Measurements from ENCODE around the gene FOLR1.
"Not testable (repeated sequence)": the region's sequence is repeated elsewhere in the genome, so short reads cannot be mapped to it uniquely, and the experiment has no call there.

The FOLR1 gene

DNA sequence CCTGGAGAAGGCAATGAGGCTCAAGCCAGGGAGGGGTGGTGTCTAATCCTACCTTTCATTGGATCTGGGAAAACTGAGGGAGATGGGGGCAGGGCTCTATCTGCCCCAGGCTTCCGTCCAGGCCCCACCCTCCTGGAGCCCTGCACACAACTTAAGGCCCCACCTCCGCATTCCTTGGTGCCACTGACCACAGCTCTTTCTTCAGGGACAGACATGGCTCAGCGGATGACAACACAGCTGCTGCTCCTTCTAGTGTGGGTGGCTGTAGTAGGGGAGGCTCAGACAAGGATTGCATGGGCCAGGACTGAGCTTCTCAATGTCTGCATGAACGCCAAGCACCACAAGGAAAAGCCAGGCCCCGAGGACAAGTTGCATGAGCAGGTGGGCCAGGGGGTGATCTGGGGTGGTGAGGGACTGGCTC, at the start of gene FOLR1:
Gene FOLR1, plus strand, starts transcription at position 180 of the 421 bp plus-strand sequence. Its CDS starts 34 bp downstream, at position 214.
- in situ Hi-C loops (cut with MboI; ENCODE audit: low sequenced_read_pairs) = no loop called here

DNA sequence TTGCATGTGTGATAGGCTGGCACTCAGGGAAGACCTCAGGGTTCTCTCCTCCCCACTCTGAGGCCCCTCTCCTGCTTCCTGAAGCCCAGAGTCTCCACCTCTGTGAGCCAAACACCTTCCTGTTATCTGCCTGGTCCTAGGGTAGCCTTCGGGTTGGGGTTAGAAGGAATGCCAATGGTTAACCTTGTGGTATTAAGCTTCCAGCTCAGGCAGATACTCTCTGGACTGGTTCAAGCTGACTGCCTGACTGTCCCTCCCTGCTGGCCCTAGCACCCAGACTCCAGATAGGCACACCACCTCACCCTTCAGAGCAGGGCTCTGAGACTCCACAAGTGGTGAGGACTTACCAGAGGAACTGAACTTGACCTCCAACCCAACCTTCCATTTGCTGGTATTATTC, 49.4 kb upstream of the FOLR1 start:
- in situ Hi-C loops (cut with MboI; ENCODE audit: low sequenced_read_pairs) = not testable (repeated sequence)

DNA sequence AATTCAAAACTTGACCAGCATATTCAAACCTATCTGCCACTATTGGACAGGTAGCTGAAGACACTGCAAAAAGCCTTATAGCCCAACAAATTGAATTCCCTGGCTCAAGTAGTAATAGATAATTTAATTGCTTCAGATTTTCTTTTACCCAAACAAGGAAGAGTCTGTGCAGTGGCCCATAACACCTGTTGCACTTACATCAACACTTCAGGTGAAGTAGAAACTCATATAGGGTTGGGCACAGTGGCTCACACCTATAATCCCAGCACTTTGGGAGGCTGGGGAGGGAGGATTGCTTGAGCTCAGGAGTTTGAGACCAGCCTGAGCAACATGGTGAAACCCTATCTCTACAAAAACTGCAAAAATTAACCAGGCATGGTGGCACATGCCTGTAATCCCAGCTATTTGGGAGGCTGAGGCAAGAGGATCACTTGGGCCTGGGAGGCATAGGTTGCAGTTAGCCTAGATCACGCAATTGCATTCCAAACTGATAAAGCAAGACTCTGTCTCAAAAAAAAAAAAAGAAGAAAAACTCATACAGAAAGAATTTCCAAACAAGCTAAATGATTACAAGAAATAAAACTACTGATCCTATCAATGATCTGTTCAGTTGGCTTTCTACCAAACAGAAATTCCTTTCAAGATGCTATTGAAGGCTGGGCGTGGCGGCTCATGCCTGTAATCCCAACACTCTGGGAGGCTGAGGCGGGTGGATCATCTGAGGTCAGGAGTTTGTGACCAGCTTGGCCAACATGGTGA, 47.0 kb upstream of the FOLR1 start:
- in situ Hi-C loops (cut with MboI; ENCODE audit: low sequenced_read_pairs) = no loop called here

DNA sequence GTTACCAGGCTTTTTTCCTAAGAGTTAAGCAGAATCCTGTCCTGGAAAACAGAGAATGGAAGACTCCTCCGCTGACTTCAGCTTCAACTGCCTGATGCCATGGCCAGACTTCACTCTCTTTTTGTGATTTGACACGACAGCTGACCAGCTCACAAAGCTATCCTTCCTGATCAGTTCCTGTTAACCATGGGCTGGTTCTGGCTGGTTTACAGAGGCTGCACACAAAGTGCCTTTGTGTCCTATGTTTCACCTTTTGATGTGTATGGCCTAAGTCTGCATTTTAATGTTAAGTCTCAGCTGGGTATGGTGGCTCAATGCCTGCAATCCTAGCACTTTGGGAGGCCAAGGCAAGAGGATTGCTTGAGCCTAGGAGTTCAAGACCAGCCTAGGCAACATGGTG, 45.3 kb upstream of the FOLR1 start:
- in situ Hi-C loops (cut with MboI; ENCODE audit: low sequenced_read_pairs) = no loop called here

DNA sequence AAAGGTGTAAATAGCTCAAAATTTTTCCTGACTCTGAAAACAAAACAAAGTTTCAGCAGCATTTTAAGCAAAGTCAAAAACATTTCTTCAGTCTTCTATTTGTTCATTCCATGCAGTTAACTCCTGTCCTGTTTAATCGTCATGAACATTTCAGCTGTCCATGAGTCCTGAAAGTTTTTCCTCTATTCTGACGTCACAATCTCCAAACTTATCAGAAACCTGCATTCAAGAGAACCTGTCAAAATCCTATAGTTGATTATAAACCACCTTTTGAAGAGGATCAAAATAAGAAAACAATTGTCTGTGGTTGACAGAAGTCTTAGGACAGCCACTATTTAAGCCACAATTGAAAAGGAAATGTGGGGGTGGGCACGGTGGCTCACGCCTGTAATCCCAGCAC, 41.1 kb upstream of the FOLR1 start:
- in situ Hi-C loops (cut with MboI; ENCODE audit: low sequenced_read_pairs) = no loop called here

DNA sequence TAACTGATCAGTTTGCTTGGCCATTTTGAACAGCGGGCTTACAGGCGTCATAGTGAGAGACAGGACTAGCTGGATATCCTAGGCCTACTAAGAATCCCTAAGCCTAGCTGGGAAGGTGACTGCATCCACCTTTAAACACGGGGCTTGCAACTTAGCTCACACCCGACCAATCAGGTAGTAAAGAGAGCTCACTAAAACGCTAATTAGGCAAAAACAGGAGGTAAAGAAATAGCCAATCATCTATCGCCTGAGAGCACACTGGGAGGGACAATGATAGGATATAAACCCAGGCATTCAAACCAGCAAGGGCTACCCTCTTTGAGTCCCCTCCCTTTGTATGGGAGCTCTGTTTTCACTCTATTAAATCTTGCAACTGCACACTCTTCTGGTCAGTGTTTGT, 38.1 kb upstream of the FOLR1 start:
- in situ Hi-C loops (cut with MboI; ENCODE audit: low sequenced_read_pairs) = not testable (repeated sequence)

DNA sequence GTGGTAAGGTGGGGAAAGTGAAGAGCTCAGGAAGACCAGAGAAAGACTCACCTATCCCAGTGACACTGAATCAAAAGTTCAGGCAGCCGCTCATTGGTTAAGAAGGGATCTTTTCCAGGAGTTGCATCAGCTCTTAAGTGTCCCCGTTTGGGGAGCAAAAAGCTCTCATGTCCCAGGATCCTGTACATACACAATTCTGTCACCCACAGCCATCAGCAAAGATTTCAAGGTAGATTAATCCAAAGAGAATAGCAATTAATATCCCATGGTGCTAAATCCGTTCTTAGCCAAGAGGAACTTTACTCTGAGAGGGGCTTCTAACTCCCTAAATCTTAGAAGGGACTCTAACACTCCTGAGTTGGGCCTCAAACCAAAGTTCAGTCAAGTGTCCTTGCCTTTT, 37.1 kb upstream of the FOLR1 start:
- in situ Hi-C loops (cut with MboI; ENCODE audit: low sequenced_read_pairs) = no loop called here

DNA sequence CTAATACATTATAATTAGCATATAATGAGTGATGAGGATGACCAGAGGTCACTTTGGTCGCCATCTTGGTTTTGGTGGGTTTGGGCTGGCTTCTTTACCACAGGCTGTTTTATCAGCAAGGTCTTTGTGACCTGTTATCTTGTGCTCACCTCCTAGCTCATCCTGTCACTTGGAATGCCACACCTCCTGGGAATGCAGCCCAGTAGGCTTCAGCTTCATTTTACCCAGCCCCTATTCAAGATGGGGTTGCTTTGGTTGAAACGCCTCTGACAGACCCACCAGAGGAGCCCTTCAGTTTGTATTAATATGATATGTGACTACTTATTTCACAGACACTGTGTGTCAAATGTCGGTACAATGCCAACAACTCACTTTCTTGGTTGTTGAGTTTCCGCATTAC, 36.2 kb upstream of the FOLR1 start:
- in situ Hi-C loops (cut with MboI; ENCODE audit: low sequenced_read_pairs) = no loop called here

DNA sequence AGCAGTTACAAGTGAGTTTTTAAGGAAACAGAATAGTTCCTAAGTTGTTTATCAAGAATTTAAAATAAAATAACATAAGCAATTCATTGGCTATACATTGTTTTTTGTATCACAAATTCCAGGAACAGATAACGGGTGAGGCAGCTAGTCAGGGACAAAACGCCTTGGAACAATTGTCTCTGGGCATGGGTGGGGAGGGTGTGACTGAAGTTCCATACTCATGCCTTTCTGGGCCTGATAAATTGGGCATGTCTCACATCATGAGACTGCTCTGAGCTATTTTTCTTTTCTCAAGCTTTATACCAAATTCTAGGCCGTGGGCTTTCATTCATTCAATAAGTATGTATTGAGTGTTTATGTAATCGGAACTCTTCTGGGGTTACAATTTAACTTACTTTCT, 34.8 kb upstream of the FOLR1 start:
- in situ Hi-C loops (cut with MboI; ENCODE audit: low sequenced_read_pairs) = no loop called here

DNA sequence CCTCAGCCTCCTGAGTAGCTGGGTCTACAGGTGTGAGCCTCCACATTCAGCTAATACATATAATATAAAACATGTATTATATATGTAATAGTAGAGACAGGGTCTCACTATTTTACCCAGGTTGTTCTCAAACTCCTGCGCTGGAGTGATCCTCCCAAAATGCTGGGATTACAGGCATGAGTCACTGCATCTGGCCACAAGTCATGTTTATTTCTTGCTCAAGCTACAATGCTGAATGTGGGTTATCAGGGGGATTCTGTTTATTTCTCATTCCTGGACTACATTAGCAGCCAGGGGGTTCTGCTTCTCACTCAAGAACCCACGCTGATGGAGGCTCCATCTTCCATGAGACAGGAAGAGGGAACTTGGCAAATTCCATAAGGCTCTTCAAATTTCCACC, 31.6 kb upstream of the FOLR1 start:
- in situ Hi-C loops (cut with MboI; ENCODE audit: low sequenced_read_pairs) = no loop called here

DNA sequence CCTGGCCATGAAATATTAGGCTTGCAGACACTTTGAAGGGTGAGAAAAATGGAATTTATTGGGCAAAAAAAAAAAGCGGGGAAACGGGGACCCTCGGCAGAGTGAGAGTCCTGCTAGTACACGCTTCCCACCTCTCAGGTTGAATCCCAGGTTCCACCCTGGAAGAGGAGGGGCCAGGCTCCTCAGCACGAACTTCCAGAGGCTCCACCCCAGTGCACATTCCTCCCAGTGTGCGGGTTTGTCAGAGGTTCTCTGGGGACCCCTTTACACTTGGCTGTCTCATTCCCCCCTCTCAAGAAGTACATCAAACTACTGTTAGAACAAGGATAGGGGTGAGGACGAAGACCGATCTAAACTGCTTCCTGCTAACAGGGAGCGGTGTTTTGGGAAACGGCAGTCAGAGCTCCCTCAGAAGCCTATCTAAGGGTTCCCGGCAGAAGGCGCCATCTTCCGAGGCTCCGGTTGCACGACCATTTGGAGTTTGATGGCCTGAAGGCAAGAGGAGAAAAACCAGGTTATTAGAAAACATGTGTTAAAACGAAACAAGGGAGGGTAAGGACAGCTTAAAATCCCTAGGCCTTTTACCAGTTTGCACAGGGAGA, 28.9 kb upstream of the FOLR1 start:
- in situ Hi-C loops (cut with MboI; ENCODE audit: low sequenced_read_pairs) = no loop called here

DNA sequence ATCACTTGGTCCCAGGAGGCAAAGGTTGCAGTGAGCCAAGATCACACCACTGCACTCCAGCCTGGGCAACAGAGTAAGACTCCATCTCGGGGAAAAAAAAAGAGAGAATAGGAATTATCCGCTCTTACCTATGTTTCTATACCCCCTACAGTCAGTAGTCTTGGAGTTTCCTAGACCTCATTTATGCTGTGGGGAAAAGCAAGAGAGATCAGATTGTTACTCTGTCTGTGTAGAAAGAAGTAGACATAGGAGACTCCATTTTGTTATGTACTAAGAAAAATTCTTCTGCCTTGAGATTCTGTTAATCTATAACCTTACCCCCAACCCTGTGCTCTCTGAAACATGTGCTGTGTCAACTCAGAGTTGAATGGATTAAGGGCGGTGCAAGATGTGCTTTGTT, 27.8 kb upstream of the FOLR1 start:
- in situ Hi-C loops (cut with MboI; ENCODE audit: low sequenced_read_pairs) = not testable (repeated sequence)

DNA sequence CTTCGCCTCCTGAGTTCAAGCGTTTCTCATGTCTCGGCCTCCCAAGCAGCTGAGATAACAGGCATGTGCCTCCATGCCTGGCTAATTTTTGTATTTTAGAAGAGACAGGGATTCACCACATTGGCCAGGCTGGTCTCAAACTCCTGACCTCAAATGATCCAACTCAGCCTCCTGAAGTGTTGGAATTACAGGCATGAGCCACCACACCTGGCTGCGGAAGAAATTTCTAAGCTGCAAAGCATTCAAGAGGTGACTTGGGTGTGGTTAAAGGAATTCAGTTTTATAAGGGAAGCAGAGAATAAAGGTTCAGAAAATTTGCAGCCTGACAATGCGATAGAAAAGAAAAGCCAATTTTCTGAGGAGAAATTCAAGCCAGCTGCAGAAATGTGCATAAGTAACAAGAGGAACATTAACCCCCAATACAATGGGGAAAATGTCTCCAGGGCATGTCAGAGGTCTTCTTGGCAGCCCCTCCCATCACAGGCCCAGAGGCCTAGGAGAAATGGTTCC, 22.8 kb upstream of the FOLR1 start:
- in situ Hi-C loops (cut with MboI; ENCODE audit: low sequenced_read_pairs) = not testable (repeated sequence)

DNA sequence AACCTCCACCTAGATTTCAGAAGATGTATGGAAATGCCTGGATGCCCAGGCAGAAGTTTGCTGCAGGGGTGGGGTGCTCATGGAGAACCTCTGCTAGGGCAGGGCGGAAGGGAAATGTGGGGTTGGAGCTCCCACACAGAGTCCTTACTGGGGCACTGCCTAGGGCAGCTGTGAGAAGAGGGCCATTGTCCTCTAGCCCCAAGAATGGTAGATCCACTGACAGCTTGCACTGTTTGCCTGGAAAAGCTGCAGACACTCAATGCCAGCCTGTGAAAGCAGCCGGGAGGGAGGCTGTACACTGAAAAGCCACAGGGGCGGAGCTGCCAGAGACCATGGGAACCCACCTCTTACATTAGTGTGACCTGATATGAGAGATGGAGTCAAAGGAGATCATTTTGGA, 22.2 kb upstream of the FOLR1 start:
- in situ Hi-C loops (cut with MboI; ENCODE audit: low sequenced_read_pairs) = not testable (repeated sequence)

DNA sequence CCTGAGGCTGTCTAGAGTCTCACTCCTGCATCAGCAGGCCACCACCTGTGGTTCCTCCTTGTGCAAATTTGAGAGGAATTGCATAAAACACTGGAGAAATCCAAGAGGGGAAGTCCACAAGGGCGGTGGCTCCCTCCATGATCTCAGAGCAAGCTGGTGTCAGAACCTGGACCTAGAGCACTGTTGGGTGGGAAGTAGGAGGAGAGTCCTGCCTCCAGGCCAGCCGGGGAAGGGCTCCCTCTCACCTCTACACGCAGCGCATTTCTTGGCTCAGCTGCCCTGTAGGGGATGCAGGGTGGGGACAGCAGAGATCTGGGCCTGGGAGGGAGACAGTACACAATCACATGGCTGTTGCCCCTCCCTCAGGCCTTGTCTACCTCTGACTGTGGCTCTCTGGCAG, 19.9 kb upstream of the FOLR1 start:
- in situ Hi-C loops (cut with MboI; ENCODE audit: low sequenced_read_pairs) = not testable (repeated sequence)

DNA sequence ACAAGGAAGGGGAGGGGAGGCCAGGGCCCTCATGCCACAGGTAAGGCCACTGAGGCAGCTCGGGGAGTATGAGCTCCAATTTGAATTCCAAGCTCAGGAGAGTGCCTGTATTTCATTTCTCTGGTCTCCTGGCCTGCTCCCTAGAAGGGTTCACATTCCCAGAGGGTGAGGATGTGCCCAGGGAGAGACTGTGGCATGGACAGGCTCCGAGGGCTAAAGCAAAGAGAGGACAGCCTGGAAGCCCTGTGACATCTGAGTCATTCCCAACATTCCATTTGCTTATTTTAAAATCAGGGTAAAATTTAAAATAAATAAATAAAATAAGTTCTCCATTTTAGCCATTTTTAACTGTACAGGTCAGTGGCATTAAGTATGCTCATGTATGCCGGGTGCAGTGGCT, 18.6 kb upstream of the FOLR1 start:
- in situ Hi-C loops (cut with MboI; ENCODE audit: low sequenced_read_pairs) = no loop called here

DNA sequence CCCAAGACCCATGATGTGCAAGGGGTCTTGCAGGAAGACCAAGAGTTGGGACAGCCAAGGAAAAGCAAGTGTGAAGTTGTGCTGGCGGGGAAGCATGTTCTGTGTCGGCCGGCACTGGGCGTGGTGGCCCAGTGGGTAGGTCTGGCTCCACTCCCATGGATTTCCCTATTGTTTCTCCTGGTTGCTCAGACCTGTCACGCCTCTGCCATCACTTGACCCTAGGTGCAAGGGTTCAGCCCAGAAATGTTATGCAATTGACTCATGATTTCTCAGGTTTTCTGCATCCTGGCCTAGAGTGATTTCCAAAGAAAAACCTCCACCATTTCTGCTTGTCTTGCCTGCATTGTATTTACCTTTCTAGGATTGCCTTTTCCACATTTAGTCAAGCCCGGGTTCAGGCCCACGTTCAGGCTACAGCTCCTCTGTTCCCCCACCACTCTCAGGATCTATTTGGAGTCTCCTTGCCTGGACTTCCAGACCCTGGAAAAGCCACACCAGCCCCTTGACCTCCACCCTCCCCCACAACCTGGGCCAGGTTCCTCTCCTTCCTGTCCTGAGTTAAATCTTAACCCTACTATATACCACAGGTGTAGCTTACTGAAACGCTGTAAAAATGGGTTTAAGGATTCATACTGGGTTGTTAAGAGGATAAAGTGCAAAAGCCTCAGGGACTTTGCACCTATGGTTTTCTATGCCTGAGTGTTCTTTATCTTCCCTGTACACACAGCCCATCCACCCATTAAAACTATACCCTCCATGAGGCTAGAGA, 17.5 kb upstream of the FOLR1 start:
- in situ Hi-C loops (cut with MboI; ENCODE audit: low sequenced_read_pairs) = no loop called here

DNA sequence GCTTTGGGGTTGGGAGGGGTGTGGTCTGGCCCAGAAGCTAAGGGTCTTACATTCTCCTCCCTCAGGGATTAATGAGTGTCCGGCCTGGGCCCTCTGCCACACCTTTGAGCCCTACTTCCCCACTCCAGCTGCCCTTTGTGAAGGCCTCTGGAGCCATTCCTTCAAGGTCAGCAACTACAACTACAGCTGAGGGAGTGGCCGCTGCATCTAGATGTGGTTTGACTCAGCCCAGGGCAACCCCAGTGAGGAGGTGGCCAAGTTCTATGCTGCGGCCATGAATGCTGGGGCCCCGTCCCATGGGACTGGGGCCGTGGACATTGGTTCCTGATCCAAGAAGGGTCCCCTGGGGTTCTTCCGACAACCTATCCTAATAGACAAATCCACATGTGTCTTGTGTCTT, 14.3 kb upstream of the FOLR1 start:
- in situ Hi-C loops (cut with MboI; ENCODE audit: low sequenced_read_pairs) = no loop called here

DNA sequence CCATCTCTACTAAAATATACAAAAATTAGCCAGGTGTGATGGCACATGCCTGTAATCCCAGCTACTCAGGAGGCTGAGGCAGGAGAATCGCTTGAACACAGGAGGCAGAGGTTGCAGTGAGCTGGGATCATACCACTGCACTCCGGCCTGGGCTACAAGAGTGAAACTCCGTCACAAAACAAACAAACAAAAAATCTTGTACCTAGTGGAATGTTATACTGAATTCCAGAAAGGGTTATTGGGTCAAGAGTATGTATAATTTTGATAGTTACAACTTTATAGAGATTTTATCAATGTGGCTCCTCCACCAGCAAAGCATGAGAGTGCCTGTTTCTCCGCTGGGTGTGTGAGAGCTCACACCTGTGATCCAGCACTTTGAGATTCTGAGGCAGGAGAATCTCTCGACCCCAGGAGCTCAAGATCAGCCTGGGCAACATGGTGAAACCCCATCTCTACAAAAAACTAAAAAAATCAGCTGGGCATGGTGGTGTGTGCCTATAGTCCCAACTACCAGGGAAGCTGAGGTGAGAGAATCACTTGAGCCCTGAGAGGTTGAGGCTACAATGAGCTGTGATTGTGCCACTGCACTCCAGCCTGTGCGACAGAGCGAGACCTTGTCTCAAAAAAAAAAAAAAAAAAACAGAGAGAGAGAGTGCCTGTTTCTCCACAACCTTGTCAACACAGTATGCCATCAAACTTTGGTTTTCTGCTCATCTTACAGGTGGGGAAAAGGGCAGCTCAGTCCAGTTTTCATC, 12.7 kb upstream of the FOLR1 start:
- in situ Hi-C loops (cut with MboI; ENCODE audit: low sequenced_read_pairs) = no loop called here

DNA sequence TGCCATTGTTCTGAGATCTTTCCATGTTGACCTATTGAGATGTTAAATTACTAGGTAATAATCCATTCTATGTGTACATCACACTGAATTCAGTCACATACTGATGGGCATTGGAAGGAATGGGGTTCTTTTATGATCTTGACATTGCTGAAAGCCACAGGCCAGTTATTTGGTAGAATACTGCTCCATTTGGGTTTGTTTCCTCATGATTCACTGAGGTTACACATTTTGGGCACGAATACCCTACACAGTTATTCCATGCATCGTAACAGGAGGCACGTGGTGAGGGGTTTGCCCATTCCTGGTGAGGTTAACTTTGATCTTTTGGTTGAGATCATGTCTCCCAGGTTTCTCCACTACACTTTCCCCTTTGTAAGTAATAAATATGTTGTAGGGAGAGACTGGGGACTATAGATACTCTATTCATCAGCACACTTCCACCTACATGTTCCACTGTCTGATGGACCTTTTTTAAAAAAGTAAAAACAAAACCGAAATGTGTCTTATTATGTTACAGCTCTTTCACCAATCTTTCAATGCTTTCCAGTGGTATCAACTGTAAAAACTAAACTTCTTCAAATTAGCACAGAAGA, 12.0 kb upstream of the FOLR1 start:
- in situ Hi-C loops (cut with MboI; ENCODE audit: low sequenced_read_pairs) = no loop called here

Measured in hTERT RPE-1 (cell line).